ENCODE measurements around the gene KCNQ1OT1. TPM values are rescaled to one million over a fixed set of nuclear protein-coding genes. Genes with fewer than 3 reads are reported as not detected.
A peak's percentile ranks its signal among the peaks of the same experiment; 100 is the strongest.

The KCNQ1OT1 gene
- total RNA-seq, 4 donors from 2014 or later, result 6.3 to 8.0 (median 7.7) TPM

DNA sequence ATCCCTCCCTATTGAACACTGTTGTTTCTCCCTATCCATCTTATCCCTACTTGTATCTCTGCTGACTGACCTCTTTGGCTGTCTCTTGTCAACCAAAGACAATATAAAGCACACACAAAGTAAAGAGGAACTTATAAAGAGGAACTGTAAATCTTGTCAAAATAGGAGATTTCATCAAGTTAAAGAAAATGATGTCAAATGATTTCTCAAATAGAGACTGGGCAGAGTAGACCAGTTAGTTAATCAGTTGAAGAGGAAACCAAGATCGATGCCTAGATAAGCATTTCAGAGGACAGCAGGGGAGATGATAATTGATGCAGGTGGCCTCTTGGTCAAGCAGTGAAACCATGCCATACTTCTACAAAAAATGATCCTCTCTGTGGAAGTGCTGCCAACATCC, 22.7 kb downstream of the KCNQ1OT1 start:
- no peak for DNase-seq (ENCODE audit: low spot score in 2 of 2)
- H3K4me3 ChIP-seq, result no peak overlapping the region
- H3K27me3 ChIP-seq, result no peaks in the 10 kb centered on the region
- no peaks in the 10 kb centered on the region for H3K36me3 ChIP-seq
- WGBS, 2 donors, result 78 to 81% methylated on average over 1 of the region's 1 CpG
- TF ChIP-seq POLR2A (IDR thresholded peaks at IDR 0.05) (no peak), EP300 (IDR thresholded peaks at IDR 0.05) (no peak)
- TF ChIP-seq, protein P1, sequence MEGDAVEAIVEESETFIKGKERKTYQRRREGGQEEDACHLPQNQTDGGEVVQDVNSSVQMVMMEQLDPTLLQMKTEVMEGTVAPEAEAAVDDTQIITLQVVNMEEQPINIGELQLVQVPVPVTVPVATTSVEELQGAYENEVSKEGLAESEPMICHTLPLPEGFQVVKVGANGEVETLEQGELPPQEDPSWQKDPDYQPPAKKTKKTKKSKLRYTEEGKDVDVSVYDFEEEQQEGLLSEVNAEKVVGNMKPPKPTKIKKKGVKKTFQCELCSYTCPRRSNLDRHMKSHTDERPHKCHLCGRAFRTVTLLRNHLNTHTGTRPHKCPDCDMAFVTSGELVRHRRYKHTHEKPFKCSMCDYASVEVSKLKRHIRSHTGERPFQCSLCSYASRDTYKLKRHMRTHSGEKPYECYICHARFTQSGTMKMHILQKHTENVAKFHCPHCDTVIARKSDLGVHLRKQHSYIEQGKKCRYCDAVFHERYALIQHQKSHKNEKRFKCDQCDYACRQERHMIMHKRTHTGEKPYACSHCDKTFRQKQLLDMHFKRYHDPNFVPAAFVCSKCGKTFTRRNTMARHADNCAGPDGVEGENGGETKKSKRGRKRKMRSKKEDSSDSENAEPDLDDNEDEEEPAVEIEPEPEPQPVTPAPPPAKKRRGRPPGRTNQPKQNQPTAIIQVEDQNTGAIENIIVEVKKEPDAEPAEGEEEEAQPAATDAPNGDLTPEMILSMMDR (IDR thresholded peaks at IDR 0.05), result no peak
- peaks cover 0 to 42% (median 9%) of the 10 kb centered on the region in 4 donors for H3K4me1 ChIP-seq
- H3K27ac ChIP-seq, result no peak overlapping the region
- H3K9me3 ChIP-seq, result no peaks in the 10 kb centered on the region

DNA sequence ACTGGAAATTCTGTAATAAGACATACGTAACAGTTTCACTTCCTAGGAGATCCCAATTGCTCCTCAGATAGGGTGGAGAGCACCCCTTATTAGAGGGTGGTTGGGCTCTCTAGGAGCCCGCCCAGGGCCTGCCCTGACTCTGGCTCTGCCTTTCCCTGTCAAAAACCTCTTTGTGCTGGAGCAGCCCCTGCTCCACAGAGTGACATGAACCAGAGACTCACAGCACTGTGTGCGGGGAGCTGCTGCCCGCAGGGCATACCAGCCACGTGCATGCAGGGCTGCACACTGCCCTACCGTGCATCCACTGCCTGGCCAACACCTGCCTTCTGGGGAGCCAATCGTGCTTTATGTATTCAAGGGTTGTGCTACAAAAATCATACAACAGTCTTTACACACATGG, 24.3 kb downstream of the KCNQ1OT1 start:
- Histone ChIP-seq H3K36me3 (no peaks in the 10 kb centered on the region), H3K27me3 (no peaks in the 10 kb centered on the region), H3K4me3 (no peak overlapping the region), H3K9me3 (no peaks in the 10 kb centered on the region), H3K4me1 (peaks cover 0 to 42% (median 9%) of the 10 kb centered on the region in 4 donors), H3K27ac (peak overlapping the region in 2 of 4 donors; percentile 4 to 82)
- DNase-seq (ENCODE audit: low spot score in 2 of 2), result no peak
- 34 to 45% methylated on average over 7 of the region's 7 CpGs for WGBS, 2 donors
- TF ChIP-seq EP300 (IDR thresholded peaks at IDR 0.05), result no peak
- no peak for TF ChIP-seq POLR2A (IDR thresholded peaks at IDR 0.05)
- TF ChIP-seq, protein P1 (IDR thresholded peaks at IDR 0.05), result no peak

DNA sequence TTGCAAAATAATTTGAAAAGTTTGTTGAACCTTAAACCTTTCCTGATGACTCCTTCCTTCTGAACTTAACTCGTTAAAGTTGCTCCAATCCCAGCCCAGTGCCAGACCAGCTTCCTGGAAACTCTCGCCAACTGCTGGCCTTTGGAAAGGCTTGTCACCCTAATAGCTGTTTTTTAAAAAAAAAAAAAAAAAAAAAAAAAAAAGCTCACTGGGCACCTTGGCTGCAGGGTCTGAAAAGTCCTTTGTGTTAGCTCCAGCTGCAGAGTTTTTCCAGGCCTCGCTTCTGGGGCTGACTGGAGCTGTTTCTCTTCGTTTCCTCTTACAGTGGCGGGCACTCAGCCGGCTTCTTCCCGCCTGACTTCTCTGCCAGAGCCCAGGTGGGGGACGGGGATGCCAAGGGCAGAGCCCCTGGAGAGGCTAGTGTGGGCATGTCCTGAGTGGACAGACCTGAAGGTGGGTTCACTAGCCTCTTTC, 25.1 kb downstream of the KCNQ1OT1 start:
- no peaks in the 10 kb centered on the region for H3K27me3 ChIP-seq
- 28 to 39% methylated on average over 8 of the region's 8 CpGs for WGBS, 2 donors
- peaks cover 0 to 4% (median 0%) of the 10 kb centered on the region in 3 donors for H3K36me3 ChIP-seq
- H3K4me3 ChIP-seq, result no peak overlapping the region
- peaks cover 0 to 42% (median 9%) of the 10 kb centered on the region in 4 donors for H3K4me1 ChIP-seq
- no peak for TF ChIP-seq EP300 (IDR thresholded peaks at IDR 0.05)
- TF ChIP-seq POLR2A (IDR thresholded peaks at IDR 0.05), result no peak
- TF ChIP-seq, protein P1 (IDR thresholded peaks at IDR 0.05), result no peak
- DNase-seq (ENCODE audit: low spot score in 2 of 2), result no peak
- peak overlapping the region in 2 of 4 donors; percentile 74 to 82 for H3K27ac ChIP-seq
- no peaks in the 10 kb centered on the region for H3K9me3 ChIP-seq

DNA sequence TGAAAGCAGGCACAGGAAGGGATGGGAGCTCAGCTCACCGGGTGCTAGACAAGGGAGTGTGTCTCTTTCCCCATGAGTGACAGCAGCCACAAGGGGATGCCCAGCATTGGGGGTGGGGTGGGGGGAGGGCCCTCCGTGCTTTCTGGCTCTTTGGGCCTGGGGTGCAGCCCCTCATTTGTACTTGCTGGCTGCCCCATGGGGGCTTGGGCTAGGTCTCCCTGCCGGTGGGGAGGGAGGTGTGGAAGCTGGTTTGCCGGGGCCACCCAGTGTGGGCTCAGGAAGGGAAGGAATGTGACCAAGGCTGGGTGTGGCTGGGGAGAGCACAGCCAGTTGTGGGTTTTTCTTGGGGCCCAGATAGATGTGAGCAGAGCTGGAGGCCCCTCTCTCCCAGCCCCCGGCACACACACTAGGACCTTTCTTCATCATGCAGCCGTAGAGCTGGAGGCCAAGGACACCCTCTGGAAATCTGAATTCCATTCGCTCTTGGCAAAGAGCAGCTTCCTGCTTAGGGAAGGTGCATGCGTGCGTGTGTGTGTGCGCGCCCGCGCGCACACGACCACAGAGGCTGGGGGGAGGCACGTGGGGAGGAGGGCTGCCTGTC, 25.8 kb downstream of the KCNQ1OT1 start:
- WGBS, 2 donors, result 62 to 63% methylated on average over 14 to 15 of the region's 16 CpGs
- no peak for TF ChIP-seq EP300 (IDR thresholded peaks at IDR 0.05)
- no peak for TF ChIP-seq POLR2A (IDR thresholded peaks at IDR 0.05)
- TF ChIP-seq, protein P1 (IDR thresholded peaks at IDR 0.05), result no peak
- Histone ChIP-seq H3K4me1 (peaks cover 0 to 42% (median 9%) of the 10 kb centered on the region in 4 donors), H3K4me3 (no peak overlapping the region), H3K36me3 (peaks cover 0 to 11% (median 0%) of the 10 kb centered on the region in 3 donors), H3K27me3 (no peaks in the 10 kb centered on the region), H3K27ac (peak overlapping the region in 2 of 4 donors; percentile 53 to 82), H3K9me3 (no peaks in the 10 kb centered on the region)
- no peak for DNase-seq (ENCODE audit: low spot score in 2 of 2)

DNA sequence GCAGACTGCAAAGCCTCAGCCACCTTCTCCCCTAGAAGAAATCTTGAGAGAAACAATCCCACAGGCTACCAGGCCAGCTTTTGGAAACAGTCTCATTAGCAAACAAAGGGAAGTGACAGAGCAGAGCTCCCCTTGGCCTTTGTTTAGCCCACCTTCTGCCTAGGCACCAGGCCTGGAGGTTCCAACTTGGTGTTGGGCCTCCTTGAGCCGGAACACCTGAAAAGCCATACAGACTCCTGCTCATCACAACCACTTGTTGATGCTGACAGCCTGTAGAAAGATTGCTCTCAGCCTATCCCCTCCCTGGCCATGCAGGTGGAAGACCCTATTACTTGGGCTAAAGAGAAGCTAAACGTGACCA, 26.6 kb downstream of the KCNQ1OT1 start:
- Histone ChIP-seq H3K4me3 (no peak overlapping the region), H3K27ac (no peak overlapping the region), H3K27me3 (no peaks in the 10 kb centered on the region), H3K36me3 (peaks cover 0 to 14% (median 0%) of the 10 kb centered on the region in 3 donors), H3K4me1 (peaks cover 0 to 42% (median 9%) of the 10 kb centered on the region in 4 donors), H3K9me3 (no peaks in the 10 kb centered on the region)
- TF ChIP-seq, protein P1 (IDR thresholded peaks at IDR 0.05), result no peak
- no peak for TF ChIP-seq POLR2A (IDR thresholded peaks at IDR 0.05)
- no peak for TF ChIP-seq EP300 (IDR thresholded peaks at IDR 0.05)
- 100% methylated on average over 2 of the region's 2 CpGs for whole genome bisulfite sequencing, 2 donors
- DNase-seq (ENCODE audit: low spot score in 2 of 2), result no peak
